Activated CD4-positive, alpha-beta memory T cell treated with anti-CD3 and anti-CD28 coated beads, Interleukin-2, amount 10 ng/mL, durations not matched to agents 7 days and 5 days (primary cell): ENCODE measurements around the gene PRKCE. TPM values are rescaled to one million over a fixed set of nuclear protein-coding genes. Genes with fewer than 3 reads are reported as not detected.

Experiments used
- CTCF ChIA-PET: fragments of 350-600 bp; sonication (Branson Sonifier 250); formaldehyde crosslinking; loops from one replicate; lab custom pipeline; 2021; ENCODE audit warnings: antibody characterized with exemption, inconsistent platforms; lab: Charles Lee
- POLR2A ChIA-PET: fragments of 350-600 bp; sonication (Branson Sonifier 250); formaldehyde crosslinking; loops from one replicate; lab custom pipeline; 2021; ENCODE audit warnings: antibody characterized with exemption; lab: Charles Lee
- DNase-seq: peaks from one replicate; pipeline ENCODE4 v3.0.0-alpha.2; 2020
- H3K27ac Mint-ChIP-seq: one replicate; pipeline ENCODE4 v1.8.0; 2021; ENCODE audit warnings: mild to moderate bottlenecking, mixed read lengths
- H3K27me3 Mint-ChIP-seq: one replicate; pipeline ENCODE4 v1.8.0; 2021; ENCODE audit warnings: mixed read lengths
- H3K36me3 Mint-ChIP-seq: one replicate; pipeline ENCODE4 v1.8.0; 2021; ENCODE audit warnings: low read depth, mixed read lengths
- H3K4me1 Mint-ChIP-seq: one replicate; pipeline ENCODE4 v1.8.0; 2021; ENCODE audit warnings: mixed read lengths
- H3K4me3 Mint-ChIP-seq: one replicate; pipeline ENCODE4 v1.8.0; 2021; ENCODE audit warnings: mild to moderate bottlenecking, mixed read lengths
- H3K9me3 Mint-ChIP-seq: one replicate; pipeline ENCODE4 v1.8.0; 2021; ENCODE audit warnings: mixed read lengths
- total RNA-seq, 2 experiments: library from RNA; stranded (reverse); gene quantifications; one replicate each; pipeline ENCODE4 v1.2.3, GENCODE V29; 2021

PRKCE gene
- total RNA-seq, 2 experiments from 2014 or later, result 20.6 to 23.3 TPM

- Mint-ChIP-seq H3K36me3 (peaks cover 5% of the 10 kb centered on the region), H3K4me3 (no peak overlapping the region), H3K27me3 (no peaks in the 10 kb centered on the region), H3K9me3 (no peaks in the 10 kb centered on the region), H3K4me1 (peaks cover 28% of the 10 kb centered on the region), H3K27ac (no peak overlapping the region)
- ChIA-PET CTCF (interaction anchor here (1.7 kb wide), 1 partner anchor 22 kb away, joined by 3 read pairs; no protein-coding TSS in a partner anchor), POLR2A (no interaction called here)
- no peak for DNase-seq
Measured at GRCh38 chr2:46047290-46047689, 395.8 kb downstream of the PRKCE start.

GRCh38 chr2:46048693-46049092 is 397.2 kb downstream of the PRKCE start:
- Mint-ChIP-seq H3K4me3 (no peak overlapping the region), H3K4me1 (peaks cover 31% of the 10 kb centered on the region), H3K36me3 (peaks cover 5% of the 10 kb centered on the region), H3K27me3 (no peaks in the 10 kb centered on the region), H3K9me3 (no peaks in the 10 kb centered on the region), H3K27ac (no peak overlapping the region)
- CTCF ChIA-PET, result interaction anchor here (2.4 to 4.2 kb wide), 2 partner anchors 14 to 37 kb away, joined by 6 to 19 read pairs; no protein-coding TSS in a partner anchor
- POLR2A ChIA-PET, result interaction anchor here (0.9 kb wide), 1 partner anchor 19 kb away, joined by 3 read pairs; no protein-coding TSS in a partner anchor
- DNase-seq, result no peak

- Mint-ChIP-seq H3K27me3 (no peaks in the 10 kb centered on the region), H3K9me3 (no peaks in the 10 kb centered on the region), H3K4me3 (no peak overlapping the region), H3K36me3 (peaks cover 5% of the 10 kb centered on the region), H3K4me1 (peaks cover 31% of the 10 kb centered on the region), H3K27ac (no peak overlapping the region)
- CTCF ChIA-PET, result interaction anchor here (2.4 to 4.2 kb wide), 2 partner anchors 13 to 39 kb away, joined by 6 to 19 read pairs; no protein-coding TSS in a partner anchor
- DNase-seq, result no peak
- POLR2A ChIA-PET, result no interaction called here
Measured at GRCh38 chr2:46050027-46050426, 398.6 kb downstream of the PRKCE start.

DNA sequence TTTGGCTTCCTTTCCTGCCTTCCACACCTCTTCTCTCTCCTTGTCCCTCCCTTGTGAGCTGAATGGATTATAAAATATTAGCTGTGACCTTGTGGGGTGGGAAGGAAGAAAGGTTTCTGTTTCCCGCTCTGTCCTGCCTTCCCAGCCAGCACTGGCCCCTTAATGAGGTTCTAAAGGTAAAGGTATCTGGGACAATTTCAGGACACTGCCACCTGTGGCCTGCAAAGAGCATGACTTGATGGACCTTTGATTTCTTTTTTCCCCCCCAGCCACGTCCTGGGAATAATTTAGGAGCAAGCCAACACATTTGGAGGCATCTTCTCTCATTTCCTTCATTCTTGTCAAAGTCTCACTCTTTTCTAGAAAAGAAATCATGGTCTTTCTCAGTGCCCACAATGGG is 399.0 kb downstream of the PRKCE start:
- DNase-seq, result no peak
- ChIA-PET CTCF (interaction anchor here (0.9 to 4.2 kb wide), 3 partner anchors 12 to 39 kb away, joined by 3 to 19 read pairs (median 6); no protein-coding TSS in a partner anchor), POLR2A (interaction anchor here (0.7 to 0.8 kb wide), 2 partner anchors 30 to 311 kb away, joined by 3 read pairs; no protein-coding TSS in a partner anchor)
- H3K4me1 Mint-ChIP-seq, result peaks cover 27% of the 10 kb centered on the region
- H3K27me3 Mint-ChIP-seq, result no peaks in the 10 kb centered on the region
- no peaks in the 10 kb centered on the region for H3K9me3 Mint-ChIP-seq
- H3K27ac Mint-ChIP-seq, result peak overlapping the region; percentile 34
- H3K4me3 Mint-ChIP-seq, result no peak overlapping the region
- peaks cover 8% of the 10 kb centered on the region for H3K36me3 Mint-ChIP-seq

DNA sequence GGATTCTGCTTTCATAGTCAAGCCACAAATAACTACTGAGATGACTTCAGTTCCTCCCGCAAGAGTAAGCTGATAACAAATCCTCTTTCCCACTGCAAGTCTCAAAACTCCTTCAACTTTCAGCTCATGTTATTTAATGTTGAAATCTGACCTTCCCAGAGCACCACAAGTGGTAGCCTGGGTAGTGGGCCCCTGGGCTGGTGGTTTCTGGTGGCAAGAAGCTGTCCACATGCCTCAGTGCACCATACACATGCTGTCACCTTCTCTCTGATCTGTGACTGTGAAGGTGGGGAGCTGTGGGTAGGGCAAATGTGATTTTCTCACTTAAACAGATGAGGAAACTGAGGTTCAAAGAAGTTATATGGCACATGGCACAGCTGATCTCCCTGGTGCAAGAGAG is 399.6 kb downstream of the PRKCE start:
- Mint-ChIP-seq H3K4me1 (peaks cover 22% of the 10 kb centered on the region), H3K27ac (peak overlapping the region; percentile 46), H3K4me3 (no peak overlapping the region), H3K27me3 (no peaks in the 10 kb centered on the region), H3K36me3 (peaks cover 8% of the 10 kb centered on the region), H3K9me3 (no peaks in the 10 kb centered on the region)
- ChIA-PET POLR2A (interaction anchor here (0.7 to 1.5 kb wide), 3 partner anchors 30 to 311 kb away, joined by 3 read pairs; no protein-coding TSS in a partner anchor), CTCF (interaction anchor here (0.8 to 4.2 kb wide), 4 partner anchors 12 to 40 kb away, joined by 3 to 19 read pairs (median 5); no protein-coding TSS in a partner anchor)
- DNase-seq, result no peak

GRCh38 chr2:46053564-46053963 is 402.1 kb downstream of the PRKCE start:
- H3K36me3 Mint-ChIP-seq, result peaks cover 8% of the 10 kb centered on the region
- no peak overlapping the region for H3K27ac Mint-ChIP-seq
- H3K4me3 Mint-ChIP-seq, result no peak overlapping the region
- H3K27me3 Mint-ChIP-seq, result no peaks in the 10 kb centered on the region
- ChIA-PET POLR2A (no interaction called here), CTCF (interaction anchor here (2.4 kb wide), 1 partner anchor 9 kb away, joined by 14 read pairs; no protein-coding TSS in a partner anchor)
- DNase-seq, result no peak
- H3K9me3 Mint-ChIP-seq, result no peaks in the 10 kb centered on the region
- peaks cover 22% of the 10 kb centered on the region for H3K4me1 Mint-ChIP-seq

DNA sequence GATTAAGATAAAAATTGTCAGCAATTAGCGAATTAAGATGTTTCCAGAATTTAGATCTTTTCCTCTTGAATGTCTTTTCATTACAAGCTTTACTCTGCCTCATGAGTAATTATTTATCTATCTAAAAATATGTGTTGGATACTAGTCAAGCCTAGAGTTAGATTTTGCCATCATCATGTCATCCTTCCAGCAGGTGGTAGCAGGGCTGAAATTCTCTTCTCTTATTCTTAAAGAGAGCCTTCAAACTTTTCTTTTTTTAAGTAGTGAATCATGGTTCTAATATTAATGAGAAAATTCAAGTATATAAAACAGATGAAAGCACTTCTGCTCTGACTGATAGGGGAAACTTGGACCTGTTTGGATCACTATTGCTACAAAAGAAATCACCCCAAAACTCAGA is 405.1 kb downstream of the PRKCE start:
- ChIA-PET POLR2A (no interaction called here), CTCF (no interaction called here)
- no peak overlapping the region for H3K4me3 Mint-ChIP-seq
- peaks cover 7% of the 10 kb centered on the region for H3K4me1 Mint-ChIP-seq
- H3K36me3 Mint-ChIP-seq, result peaks cover 6% of the 10 kb centered on the region
- no peak overlapping the region for H3K27ac Mint-ChIP-seq
- DNase-seq, result no peak
- no peaks in the 10 kb centered on the region for H3K27me3 Mint-ChIP-seq
- H3K9me3 Mint-ChIP-seq, result no peaks in the 10 kb centered on the region

GRCh38 chr2:46058140-46058539 is 406.7 kb downstream of the PRKCE start:
- CTCF ChIA-PET, result no interaction called here
- no peak for DNase-seq
- Mint-ChIP-seq H3K27ac (no peak overlapping the region), H3K36me3 (peaks cover 3% of the 10 kb centered on the region), H3K4me3 (no peak overlapping the region), H3K9me3 (no peaks in the 10 kb centered on the region), H3K4me1 (peaks cover 10% of the 10 kb centered on the region), H3K27me3 (no peaks in the 10 kb centered on the region)
- POLR2A ChIA-PET, result no interaction called here

DNA sequence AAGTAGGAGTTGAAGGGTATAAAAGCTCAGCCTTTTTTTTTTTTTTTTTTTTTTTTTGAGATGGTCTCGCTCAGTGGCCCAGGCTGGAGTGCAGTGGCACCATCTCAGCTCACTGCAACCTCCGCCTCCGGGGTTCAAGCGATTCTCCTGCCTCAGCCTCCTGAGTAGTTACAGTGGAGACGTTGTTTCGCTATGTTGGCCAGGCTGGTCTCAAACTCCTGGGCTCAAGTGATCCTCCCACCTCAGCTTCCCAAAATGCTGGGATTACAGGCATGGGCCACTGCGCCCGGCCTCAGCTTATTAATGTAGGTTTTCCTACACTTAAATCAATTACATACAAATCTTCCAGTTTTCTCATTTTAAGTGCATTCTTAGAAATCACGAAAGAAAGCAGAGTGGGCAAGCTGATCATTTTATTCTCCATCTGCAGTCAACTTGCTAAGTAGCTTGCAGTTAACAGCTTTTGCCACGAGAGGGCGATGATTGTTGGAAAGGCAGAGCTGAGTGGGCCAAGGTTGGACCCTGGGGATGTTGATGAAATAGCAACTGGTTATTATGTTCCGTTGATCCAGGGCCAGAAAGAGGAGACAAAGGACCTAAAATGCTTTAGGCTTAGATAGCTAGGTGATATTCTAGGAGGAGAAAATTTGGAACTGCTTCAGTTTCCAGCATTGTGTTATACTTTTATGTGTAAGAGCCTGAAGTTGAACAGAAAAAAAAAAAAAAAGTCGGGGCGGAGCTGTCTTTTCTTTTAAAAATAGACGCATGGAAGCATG is 411.4 kb downstream of the PRKCE start:
- Mint-ChIP-seq H3K36me3 (no peaks in the 10 kb centered on the region), H3K27me3 (no peaks in the 10 kb centered on the region), H3K27ac (no peak overlapping the region), H3K9me3 (no peaks in the 10 kb centered on the region), H3K4me3 (no peak overlapping the region), H3K4me1 (peaks cover 28% of the 10 kb centered on the region)
- ChIA-PET CTCF (interaction anchor here (0.6 to 2.5 kb wide), 66 partner anchors 8 to 645 kb away, joined by 3 to 38 read pairs (median 5); no protein-coding TSS in a partner anchor), POLR2A (interaction anchor here (0.6 to 1.5 kb wide), 3 partner anchors 166 to 232 kb away, joined by 3 to 4 read pairs (median 4); no protein-coding TSS in a partner anchor)
- DNase-seq, result peak; percentile 79

- H3K9me3 Mint-ChIP-seq, result no peaks in the 10 kb centered on the region
- no peaks in the 10 kb centered on the region for H3K36me3 Mint-ChIP-seq
Measured at GRCh38 chr2:46064396-46064795, 412.9 kb downstream of the PRKCE start.

GRCh38 chr2:46065152-46065551 is 413.7 kb downstream of the PRKCE start:
- no peaks in the 10 kb centered on the region for H3K36me3 Mint-ChIP-seq
- H3K27me3 Mint-ChIP-seq, result no peaks in the 10 kb centered on the region
- H3K9me3 Mint-ChIP-seq, result no peaks in the 10 kb centered on the region
- no peak overlapping the region for H3K4me3 Mint-ChIP-seq
- ChIA-PET POLR2A (interaction anchor here (0.8 to 1.1 kb wide), 2 partner anchors 30 to 232 kb away, joined by 3 read pairs; partner anchors contain the start of gene EPAS1), CTCF (interaction anchor here (1.0 to 1.5 kb wide), 2 partner anchors 15 to 72 kb away, joined by 3 read pairs; no protein-coding TSS in a partner anchor)
- DNase-seq, result no peak
- H3K27ac Mint-ChIP-seq, result no peak overlapping the region
- H3K4me1 Mint-ChIP-seq, result peaks cover 34% of the 10 kb centered on the region

More at GRCh38 chr2:46064396-46064795, 412.9 kb downstream of the PRKCE start:
- POLR2A ChIA-PET, result interaction anchor here (0.8 to 1.1 kb wide), 2 partner anchors 29 to 233 kb away, joined by 3 read pairs; partner anchors contain the start of gene EPAS1
- DNase-seq, result no peak
- CTCF ChIA-PET, result interaction anchor here (1.5 to 2.5 kb wide), 2 partner anchors 71 to 230 kb away, joined by 3 to 24 read pairs; no protein-coding TSS in a partner anchor
- Mint-ChIP-seq H3K27ac (no peak overlapping the region), H3K4me1 (peaks cover 34% of the 10 kb centered on the region), H3K27me3 (no peaks in the 10 kb centered on the region), H3K4me3 (no peak overlapping the region)

- CTCF ChIA-PET, result interaction anchor here (1.0 kb wide), 1 partner anchor 14 kb away, joined by 3 read pairs; no protein-coding TSS in a partner anchor
- peaks cover 34% of the 10 kb centered on the region for H3K4me1 Mint-ChIP-seq
- H3K9me3 Mint-ChIP-seq, result no peaks in the 10 kb centered on the region
- H3K27ac Mint-ChIP-seq, result no peak overlapping the region
- no peak overlapping the region for H3K4me3 Mint-ChIP-seq
- no peaks in the 10 kb centered on the region for H3K36me3 Mint-ChIP-seq
- DNase-seq, result no peak
- no peaks in the 10 kb centered on the region for H3K27me3 Mint-ChIP-seq
- POLR2A ChIA-PET, result no interaction called here
Measured at GRCh38 chr2:46066116-46066515, 414.6 kb downstream of the PRKCE start.

DNA sequence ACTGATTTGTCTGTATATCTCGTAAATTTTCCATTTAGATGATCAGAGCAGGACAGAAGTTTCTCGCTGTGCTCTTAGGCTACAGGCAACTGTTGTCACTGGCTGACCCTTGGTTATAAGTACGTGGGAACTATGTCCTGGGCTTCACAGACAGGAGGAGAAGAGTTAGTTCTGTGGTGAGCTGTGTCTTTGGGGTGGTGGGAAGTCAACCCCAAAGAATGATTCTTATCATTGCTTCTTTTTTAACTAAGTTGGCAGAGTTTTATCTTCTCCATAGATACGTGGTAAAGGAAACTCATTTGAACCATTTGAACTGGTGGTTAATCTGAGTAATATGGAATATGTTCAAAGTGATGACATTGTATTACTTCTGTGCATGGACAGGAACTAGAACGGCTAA is 415.1 kb downstream of the PRKCE start:
- Mint-ChIP-seq H3K4me1 (peaks cover 34% of the 10 kb centered on the region), H3K9me3 (no peaks in the 10 kb centered on the region), H3K4me3 (no peak overlapping the region), H3K27ac (no peak overlapping the region), H3K36me3 (no peaks in the 10 kb centered on the region), H3K27me3 (no peaks in the 10 kb centered on the region)
- no peak for DNase-seq
- CTCF ChIA-PET, result no interaction called here
- POLR2A ChIA-PET, result no interaction called here
